Measurements from ENCODE around the gene CFAP46. TPM values are rescaled to one million over a fixed set of nuclear protein-coding genes. Genes with fewer than 3 reads are reported as not detected.

CFAP46 gene
- total and polyA plus RNA-seq, 2 of the 8 experiments (the other 6 are each of a cell fraction or from before 2014, with no cell fraction given): 2.6 to 4.8 TPM

GRCh38 chr10:132918264-132918616, 24.1 kb downstream of the CFAP46 start:
- Histone ChIP-seq H2BK5ac (ENCODE audit: low read depth, low read length) (no peak overlapping the region), H3K27me3 (replicated peaks in 1 of 4; ENCODE audit: control insufficient read depth in 3 of 4, extremely low read depth in 1 of 4, insufficient read depth in 3 of 4, low read length in 3 of 4) (no peaks in the 10 kb centered on the region), H2BK120ac (replicated peaks; ENCODE audit: low read depth, low read length) (no peak overlapping the region), H4K8ac (ENCODE audit: extremely low read depth, insufficient read depth, low read length) (no peak overlapping the region), H2BK15ac (ENCODE audit: low read length) (no peak overlapping the region), H3K4me2 (ENCODE audit: insufficient read depth in 1 of 2, low read depth in 2 of 2, low read length in 2 of 2) (no peak overlapping the region), H3K79me1 (ENCODE audit: low read depth, low read length) (no peaks in the 10 kb centered on the region), H3K56ac (replicated peaks; ENCODE audit: insufficient read length, low read depth, low read length) (no peak overlapping the region), H2AFZ (ENCODE audit: low read length) (no peak overlapping the region), H3K14ac (ENCODE audit: insufficient read length) (no peak overlapping the region), H3K23me2 (ENCODE audit: low read depth, low read length) (no peaks in the 10 kb centered on the region), H3K23ac (ENCODE audit: insufficient read length) (no peak overlapping the region), H4K20me1 (replicated peaks in 1 of 2; ENCODE audit: control insufficient read depth in 1 of 2, insufficient read depth in 2 of 2, low read length in 2 of 2) (peaks cover 0 to 1% of the 10 kb centered on the region in 2 experiments), H4K5ac (ENCODE audit: insufficient read length, low read depth, low read length) (no peak overlapping the region), H3K4me3 (ENCODE audit: extremely low read depth in 1 of 4, insufficient read depth in 2 of 4, low read depth in 3 of 4, low read length in 4 of 4) (no peak overlapping the region), H2BK12ac (ENCODE audit: low read depth, low read length) (no peak overlapping the region), H3K4me1 (replicated peaks in 1 of 4; ENCODE audit: control insufficient read depth in 3 of 4, insufficient read depth in 4 of 4, low read length in 3 of 4) (peaks cover 0 to 3% (median 2%) of the 10 kb centered on the region in 4 experiments; a peak in 5 of 7 replicates), H2BK20ac (ENCODE audit: low read length) (no peak overlapping the region), H4K91ac (replicated peaks; ENCODE audit: insufficient read length, low read length) (no peak overlapping the region), H3K79me2 (ENCODE audit: control insufficient read depth in 1 of 2, insufficient read depth in 2 of 2, low read length in 2 of 2) (no peaks in the 10 kb centered on the region), H3K4ac (replicated peaks; ENCODE audit: insufficient read length, low read depth, low read length) (no peak overlapping the region), H3K9me3 (ENCODE audit: insufficient read depth in 2 of 2, low read depth in 1 of 2, low read length in 1 of 2) (no peaks in the 10 kb centered on the region), H3K36me3 (ENCODE audit: control insufficient read depth in 2 of 4, insufficient read depth in 4 of 4, low read length in 3 of 4) (no peaks in the 10 kb centered on the region), H3K9ac (replicated peaks in 1 of 4; ENCODE audit: extremely low read depth in 1 of 4, low read depth in 3 of 4, low read length in 3 of 4) (no peak overlapping the region), H2AK5ac (ENCODE audit: low read depth, low read length) (no peak overlapping the region), H3K27ac (ENCODE audit: low read depth, low read length) (no peak overlapping the region), H3K18ac (ENCODE audit: extremely low read depth, low read length) (no peak overlapping the region)
- 97% methylated on average over 17 of the region's 19 CpGs; no CpG with 5 or more reads in 1 of the 2 experiments for WGBS, 2 experiments (ENCODE audit: extremely low coverage in 1 of 2, insufficient coverage in 1 of 2, insufficient read length in 1 of 2, insufficient replicate concordance in 2 of 2, low coverage in 1 of 2, low lambda C conversion rate in 2 of 2, missing lambda C conversion rate in 1 of 2)
- ChIA-PET POLR2A (ENCODE audit: partially characterized antibody) (no interaction called here), CTCF (ENCODE audit: partially characterized antibody) (interaction anchor here (0.6 kb wide), 1 partner anchor 8 kb away, joined by 3 read pairs; no protein-coding TSS in a partner anchor)
- TF ChIP-seq SP1 (IDR thresholded peaks at IDR 0.05; ENCODE audit: low read depth, low read length) (no peak), SIRT6 (IDR thresholded peaks at IDR 0.05; ENCODE audit: low read length) (no peak), NANOG (IDR thresholded peaks at IDR 0.05; ENCODE audit: insufficient read depth, low read depth, low read length, poor library complexity, severe bottlenecking) (no peak), BCL11A (IDR thresholded peaks at IDR 0.05; ENCODE audit: low read depth in 2 of 2, low read length in 2 of 2) (no peak), SRF (IDR thresholded peaks at IDR 0.05; ENCODE audit: low read depth, low read length) (no peak), EGR1 (IDR thresholded peaks at IDR 0.05; ENCODE audit: borderline replicate concordance, low read depth, low read length) (no peak), HDAC6 (IDR thresholded peaks at IDR 0.05; ENCODE audit: low read depth, low read length) (no peak), SUZ12 (IDR thresholded peaks at IDR 0.05; ENCODE audit: low read length) (no peak), ATF2 (IDR thresholded peaks at IDR 0.05; ENCODE audit: low read length) (no peak), POLR2A (IDR thresholded peaks at IDR 0.05; ENCODE audit: control extremely low read depth in 1 of 2, low read depth in 2 of 2, low read length in 2 of 2) (no peak), CBX5 (IDR thresholded peaks at IDR 0.05; ENCODE audit: low read depth, low read length) (no peak), GTF2F1 (IDR thresholded peaks at IDR 0.05; ENCODE audit: borderline replicate concordance, low read depth, low read length) (no peak), ZNF274 (IDR thresholded peaks at IDR 0.05; ENCODE audit: borderline replicate concordance, extremely low read depth, low read length) (no peak)
- DNase-seq (ENCODE audit: low read depth in 1 of 2, low spot score in 2 of 2): no peak
- FAIRE-seq: no peak
